K562 (cell line): ENCODE results near the gene SMAD4. TPM values are rescaled to one million over a fixed set of nuclear protein-coding genes. Genes with fewer than 3 reads are reported as not detected.

ENCODE experiments used
- ATAC-seq: fragments of 200-7000 bp; cut with Tn5 transposase; 3 replicates; pipeline ENCODE4 v1.9.1; 2020; ENCODE audit warnings: moderate library complexity
- BruUV-seq: library from RNA; stranded (reverse); fragments of 400-500 nt; replicated peaks from 2 replicates; lab custom pipeline; 2021; lab: Mats Ljungman, UMichigan
- CTCF ChIA-PET: fragments of 300-600 bp; formaldehyde crosslinking; extraction: SDS; loops from one replicate; lab custom pipeline; 2021; ENCODE audit warnings: low intra/inter-chr PET ratio; lab: Yijun Ruan, JAX
- POLR2A ChIA-PET: fragments of 300-600, 350-650 bp; sonication (Branson Sonifier 250); formaldehyde crosslinking; extraction: SDS; loops from one replicate; lab custom pipeline; 2021; ENCODE audit warnings: antibody characterized with exemption, inconsistent platforms; lab: Yijun Ruan, JAX
- DNase-seq, 4 experiments: peaks; one replicate each; pipeline versions ENCODE4 v3.0.0 to v3.0.0-alpha.2; 2011 to 2018; ENCODE audit warnings: low spot score in 3 of 4, mixed read lengths in 3 of 4; ENCODE audit errors: extremely low read depth in 1 of 4
- FAIRE-seq: peaks from 2 replicates; lab custom pipeline; 2011; peaks lifted over from hg19 to GRCh38; lab: Jason Lieb, UNC
- H2AFZ ChIP-seq: 2 replicates; pipeline ENCODE4 v1.6.0; 2011; ENCODE audit warnings: low read depth, low read length, control low read depth, inconsistent platforms
- H3K27ac ChIP-seq: fragments of 200-600 bp; 3 replicates; pipeline ENCODE4 v1.8.0; 2011; ENCODE audit warnings: low read depth, mild to moderate bottlenecking, control low read depth, inconsistent platforms, low read length, moderate library complexity, mixed read lengths; ENCODE audit errors: extremely low read depth
- H3K27me3 ChIP-seq, 2 experiments: fragments of 300-600 bp in 1 of 2; 2 replicates in 1 of 2; 3 replicates in 1 of 2; pipeline versions ENCODE4 v1.6.0 to v1.8.0; 2011; ENCODE audit warnings: inconsistent platforms in 2 of 2, low read length in 2 of 2, mild to moderate bottlenecking in 1 of 2, mixed read lengths in 1 of 2, moderate library complexity in 1 of 2; ENCODE audit not compliant: control insufficient read depth in 2 of 2, insufficient read depth in 2 of 2
- H3K36me3 ChIP-seq: fragments of 300-600 bp; 3 replicates; pipeline ENCODE4 v1.8.0; 2011; ENCODE audit warnings: mild to moderate bottlenecking, low read length, inconsistent platforms; ENCODE audit not compliant: control insufficient read depth, insufficient read depth
- H3K4me1 ChIP-seq, 2 experiments: fragments of 200-600 bp in 1 of 2; replicated peaks in 1 of 2; 2 replicates in 1 of 2; 3 replicates in 1 of 2; pipeline versions ENCODE4 v1.5.1 to v1.8.0; 2011; ENCODE audit warnings: inconsistent platforms in 2 of 2, low read length in 2 of 2, mild to moderate bottlenecking in 1 of 2, mixed read lengths in 1 of 2, moderate library complexity in 1 of 2; ENCODE audit not compliant: control insufficient read depth in 2 of 2, insufficient read depth in 2 of 2
- H3K4me2 ChIP-seq: 2 replicates; pipeline ENCODE4 v1.6.1; 2011; ENCODE audit warnings: low read length, control low read depth, inconsistent platforms, mixed read lengths; ENCODE audit not compliant: insufficient read depth
- H3K4me3 ChIP-seq: fragments of 200-600 bp; sonication (generic), shearing (Covaris generic); 2 replicates; pipeline ENCODE4 v1.5.1; 2016; ENCODE audit warnings: control low read depth, inconsistent platforms
- H3K79me2 ChIP-seq: fragments of 200-600 bp; 3 replicates; pipeline ENCODE4 v1.8.0; 2011; ENCODE audit warnings: low read length, inconsistent platforms; ENCODE audit not compliant: control insufficient read depth, insufficient read depth
- H3K9ac ChIP-seq, 2 experiments: 2 replicates each; pipeline versions ENCODE4 v1.6.0 to v1.6.1; 2011; ENCODE audit warnings: low read depth in 2 of 2, low read length in 2 of 2, control low read depth in 1 of 2, inconsistent platforms in 1 of 2, mild to moderate bottlenecking in 1 of 2, mixed read lengths in 1 of 2; ENCODE audit not compliant: insufficient read depth in 1 of 2
- H3K9me1 ChIP-seq: one replicate; pipeline ENCODE4 v1.6.0; 2011; ENCODE audit warnings: inconsistent platforms, mild to moderate bottlenecking, low read length, moderate library complexity; ENCODE audit not compliant: control insufficient read depth, insufficient read depth
- H3K9me3 ChIP-seq: replicated peaks from 2 replicates; pipeline ENCODE4 v1.5.1; 2011; ENCODE audit warnings: low read depth, low read length, inconsistent platforms; ENCODE audit not compliant: control insufficient read depth, insufficient read depth
- H4K20me1 ChIP-seq: replicated peaks from 2 replicates; pipeline ENCODE4 v1.6.1; 2011; ENCODE audit warnings: low read length, inconsistent platforms, mixed read lengths; ENCODE audit not compliant: control insufficient read depth, insufficient read depth
- E4F1 ChIP-seq: fragments of 250-450 bp; sonication (Bioruptor Pico); IDR thresholded peaks from 2 replicates; pipeline ENCODE4 v1.5.0; 2021; ENCODE audit warnings: mild to moderate bottlenecking, borderline replicate concordance
- FOXA3 ChIP-seq, 2 experiments: fragments of 450-650 bp in 1 of 2; sonication (generic) in 1 of 2; formaldehyde crosslinking; IDR thresholded peaks in 1 of 2; conservative IDR thresholded peaks in 1 of 2; 2 replicates each; pipeline versions ENCODE4 v1.4.0 to v1.8.0; 2020 to 2022; ENCODE audit warnings: mild to moderate bottlenecking in 2 of 2, missing genetic modification reagents in 1 of 2
- GTF2F1 ChIP-seq: IDR thresholded peaks from 2 replicates; pipeline ENCODE4 v1.6.1; 2011; ENCODE audit warnings: low read depth, low read length, improper control_type of control experiment
- MTF1 ChIP-seq: fragments of 250-450 bp; sonication (Bioruptor Pico); IDR thresholded peaks from 2 replicates; pipeline ENCODE4 v1.9.0; 2021; ENCODE audit warnings: moderate library complexity, mild to moderate bottlenecking, inconsistent platforms, borderline replicate concordance
- NFIC ChIP-seq: fragments of 450-650 bp; IDR thresholded peaks from 2 replicates; pipeline ENCODE4 v1.6.1; 2017; ENCODE audit warnings: mild to moderate bottlenecking, inconsistent platforms
- SFPQ ChIP-seq: fragments of 200-400 bp; formaldehyde crosslinking; IDR thresholded peaks from 2 replicates; pipeline ENCODE4 v1.6.1; 2017; ENCODE audit warnings: mild to moderate bottlenecking, low read depth, low read length, moderate library complexity
- SPI1 ChIP-seq: IDR thresholded peaks from 2 replicates; pipeline ENCODE4 v1.6.1; 2011; ENCODE audit warnings: low read depth, low read length, control low read depth, borderline replicate concordance
- TCF7 ChIP-seq: sonication (generic); IDR thresholded peaks from 2 replicates; pipeline ENCODE4 v1.6.1; 2016; ENCODE audit warnings: antibody characterized with exemption, borderline replicate concordance
- TCFL5 ChIP-seq: fragments of 250-450 bp; sonication (Bioruptor Pico); conservative IDR thresholded peaks from 2 replicates; pipeline ENCODE4 v1.6.1; 2021; ENCODE audit warnings: mild to moderate bottlenecking, moderate library complexity, matching md5 sums
- ZNF174 ChIP-seq: fragments of 250-450 bp; sonication (Bioruptor Pico); IDR thresholded peaks from 2 replicates; pipeline ENCODE4 v1.4.0; 2020; ENCODE audit warnings: mild to moderate bottlenecking
- ZNF212 ChIP-seq: fragments of 450-650 bp; formaldehyde crosslinking; IDR thresholded peaks from 2 replicates; pipeline ENCODE4 v1.4.0; 2020; ENCODE audit warnings: mild to moderate bottlenecking
- ZSCAN29 ChIP-seq: fragments of 450-650 bp; IDR thresholded peaks from 2 replicates; pipeline ENCODE4 v1.6.1; 2017
- WGBS: fragments of 100-300 bp; shearing (Covaris generic); methylation state at CpG from one replicate; pipeline ENCODE4 v1.1.6; 2016; ENCODE audit warnings: low coverage, mixed read lengths; ENCODE audit not compliant: insufficient coverage; ENCODE audit errors: missing lambda C conversion rate; 5-methylcytosine and 5-hydroxymethylcytosine counted together
- in situ Hi-C: fragments of 300-500 bp; cut with MboI; formaldehyde crosslinking; loops from 4 replicates; pipeline ENCODE4 v1.15.0; 2018; ENCODE audit warnings: inconsistent platforms, mixed read lengths
- intact Hi-C: fragments of 100-400 bp; cut with micrococcal nuclease; formaldehyde crosslinking; loops from 2 replicates; pipeline ENCODE4 v1.14.2; 2022
- polyA plus RNA-seq, 8 experiments: library from polyadenylated mRNA; depleted of rRNA in 4 of 8; stranded (reverse) in 5 of 8; unstranded in 3 of 8; fragments of >200 nt; fragmentation: Nextera tagmentation in 2 of 8; fragmentation: Illumina TruSeq in 1 of 8; extraction: Ambion mirVana in 2 of 8; extraction: Trizol in 1 of 8; gene quantifications; 2 replicates each; pipeline versions ENCODE4 v1.2.1 to v1.2.3, GENCODE V29; 2011 to 2014; ENCODE audit warnings: inconsistent platforms in 1 of 8, missing spikeins in 1 of 8
- total RNA-seq, 7 experiments: library from RNA; depleted of rRNA in 6 of 7; stranded (reverse); fragments of >200 nt in 6 of 7; fragmentation: Illumina TruSeq in 2 of 7; extraction: Trizol in 2 of 7; gene quantifications; 2 replicates each; pipeline versions ENCODE4 v1.2.1 to v1.2.3, GENCODE V29; 2011 to 2021; ENCODE audit warnings: low replicate concordance in 1 of 7

The SMAD4 gene
- total and polyA plus RNA-seq, 9 of the 15 experiments (the other 6 are each of a cell fraction or from before 2014, with no cell fraction given): 5.7 to 55.0 (median 39.4) TPM

GRCh38 chr18:51127664-51128063, 97.7 kb downstream of the SMAD4 start:
- DNase-seq: no peak
- intact Hi-C loops: no loop called here
- Histone ChIP-seq H3K36me3 (no peaks in the 10 kb centered on the region), H3K4me2 (no peak overlapping the region), H3K4me3 (no peak overlapping the region), H3K27me3 (peaks cover under 1 to 15% of the 10 kb centered on the region in 2 experiments; a peak in 3 of 5 replicates), H3K27ac (no peak overlapping the region), H2AFZ (no peak overlapping the region), H4K20me1 (no peaks in the 10 kb centered on the region), H3K9me3 (no peaks in the 10 kb centered on the region), H3K9me1 (no peaks in the 10 kb centered on the region), H3K4me1 (no peaks in the 10 kb centered on the region), H3K9ac (no peak overlapping the region), H3K79me2 (no peaks in the 10 kb centered on the region)
- ATAC-seq: no peak
- ChIA-PET CTCF (no interaction called here), POLR2A (no interaction called here)
- FAIRE-seq: no peak
- no peak for TF ChIP-seq ZNF212
- no peak for TF ChIP-seq TCFL5
- WGBS: 5% methylated on average over 3 of the region's 3 CpGs
- in situ Hi-C loops: no loop called here
- BruUV-seq: no TSS peak

GRCh38 chr18:51128533-51128932, 98.5 kb downstream of the SMAD4 start:
- H3K9me3 ChIP-seq: no peaks in the 10 kb centered on the region
- intact Hi-C loops (no loop called here), in situ Hi-C loops (no loop called here)
- FAIRE-seq: no peak
- H3K4me3 ChIP-seq: no peak overlapping the region
- CTCF ChIA-PET: no interaction called here
- no TSS peak for BruUV-seq
- H3K4me2 ChIP-seq: no peak overlapping the region
- H3K9ac ChIP-seq: no peak overlapping the region
- no peak for ATAC-seq
- POLR2A ChIA-PET: interaction anchor here (0.7 kb wide), 1 partner anchor 65 kb away, joined by 3 read pairs; no protein-coding TSS in a partner anchor
- H2AFZ ChIP-seq: no peak overlapping the region
- no peaks in the 10 kb centered on the region for H3K4me1 ChIP-seq
- H3K27me3 ChIP-seq: peaks cover 0 to 10% of the 10 kb centered on the region in 2 experiments; a peak in 3 of 5 replicates
- no peaks in the 10 kb centered on the region for H3K79me2 ChIP-seq
- 11% methylated on average over 4 of the region's 4 CpGs for WGBS
- no peak for DNase-seq
- H4K20me1 ChIP-seq: no peaks in the 10 kb centered on the region
- H3K27ac ChIP-seq: no peak overlapping the region
- no peaks in the 10 kb centered on the region for H3K9me1 ChIP-seq
- H3K36me3 ChIP-seq: no peaks in the 10 kb centered on the region
- TF ChIP-seq NFIC (no peak), SPI1 (no peak), MTF1 (CRISPR knock-in tag) (no peak), GTF2F1 (no peak), SFPQ (no peak), ZNF174 (CRISPR knock-in tag) (no peak), ZSCAN29 (no peak), TCF7 (no peak), E4F1 (CRISPR knock-in tag) (no peak), FOXA3 (CRISPR knock-in tag; conservative IDR thresholded peaks at IDR 0.05 in 1 of 2, IDR thresholded peaks at IDR 0.05 in 1 of 2) (no peak)
